OCI-LY1 (cell line): ENCODE results near the gene WFS1.

Source experiments
- H2AFZ ChIP-seq: fragments of 200-600 bp; sonication (generic), shearing (Covaris generic); 2 replicates; pipeline ENCODE4 v1.6.0; 2014; ENCODE audit warnings: antibody characterized with exemption, mild to moderate bottlenecking, low read length
- H3F3A ChIP-seq: fragments of 200-600 bp; sonication (generic), shearing (Covaris generic); 2 replicates; pipeline ENCODE4 v1.6.0; 2014; ENCODE audit warnings: mild to moderate bottlenecking, antibody characterized with exemption, low read length, moderate library complexity; ENCODE audit not compliant: insufficient read depth
- H3K27ac ChIP-seq: fragments of 200-600 bp; sonication (generic); 2 replicates; pipeline ENCODE4 v1.5.1; 2014; ENCODE audit warnings: low read length, mixed run types, mild to moderate bottlenecking, low read depth; ENCODE audit not compliant: poor library complexity, severe bottlenecking
- H3K27me3 ChIP-seq: fragments of 200-600 bp; sonication (generic); 2 replicates; pipeline ENCODE4 v1.6.0; 2014; ENCODE audit warnings: antibody characterized with exemption, mild to moderate bottlenecking, low read length, moderate library complexity; ENCODE audit not compliant: insufficient read depth
- H3K36me3 ChIP-seq: fragments of 200-600 bp; sonication (generic); 2 replicates; pipeline ENCODE4 v1.6.1; 2014; ENCODE audit warnings: mild to moderate bottlenecking, antibody characterized with exemption, low read length, moderate library complexity, mixed read lengths; ENCODE audit not compliant: insufficient read depth
- H3K4me1 ChIP-seq: fragments of 200-600 bp; sonication (generic); 2 replicates; pipeline ENCODE4 v1.5.1; 2014; ENCODE audit warnings: mild to moderate bottlenecking, low read length, moderate library complexity; ENCODE audit not compliant: insufficient read depth, severe bottlenecking
- H3K4me2 ChIP-seq: fragments of 200-600 bp; sonication (generic), shearing (Covaris generic); 2 replicates; pipeline ENCODE4 v1.6.1; 2014; ENCODE audit warnings: low read length
- H3K4me3 ChIP-seq: fragments of 200-600 bp; sonication (generic); 2 replicates; pipeline ENCODE4 v1.5.1; 2014; ENCODE audit warnings: low read length, low read depth, mild to moderate bottlenecking, mixed read lengths; ENCODE audit not compliant: poor library complexity, severe bottlenecking
- H3K79me2 ChIP-seq: fragments of 200-600 bp; shearing (Covaris generic); 2 replicates; pipeline ENCODE4 v1.6.1; 2016; ENCODE audit warnings: mixed run types, low read length, mixed read lengths; ENCODE audit not compliant: insufficient read depth
- H3K9ac ChIP-seq: fragments of 200-600 bp; sonication (generic), shearing (Covaris generic); 2 replicates; pipeline ENCODE4 v1.6.1; 2014; ENCODE audit warnings: mild to moderate bottlenecking, low read length, mixed read lengths
- H3K9me2 ChIP-seq: fragments of 200-600 bp; sonication (generic), shearing (Covaris generic); 2 replicates; pipeline ENCODE4 v1.6.1; 2014; ENCODE audit warnings: low read depth, mild to moderate bottlenecking, low read length, mixed read lengths
- H3K9me3 ChIP-seq: fragments of 200-600 bp; shearing (Covaris generic); 2 replicates; pipeline ENCODE4 v1.6.1; 2014; ENCODE audit warnings: low read length, mixed read lengths
- H4K20me1 ChIP-seq: fragments of 200-600 bp; sonication (generic), shearing (Covaris generic); 2 replicates; pipeline ENCODE4 v1.6.0; 2016; ENCODE audit warnings: mild to moderate bottlenecking, low read length; ENCODE audit not compliant: insufficient read depth
- EZH2 ChIP-seq: fragments of 200-600 bp; sonication (generic), shearing (Covaris generic); IDR thresholded peaks from 2 replicates; pipeline ENCODE4 v1.8.0; 2017; ENCODE audit warnings: borderline replicate concordance, mixed run types, mild to moderate bottlenecking, antibody characterized with exemption, low read length, moderate library complexity, mixed read lengths
- TF ChIP-seq, protein P1 (sequence below): fragments of 200-600 bp; sonication (generic), shearing (Covaris generic); IDR thresholded peaks from 2 replicates; pipeline ENCODE4 v1.5.1; 2017; ENCODE audit warnings: mild to moderate bottlenecking, antibody characterized with exemption, low read length, moderate library complexity, mixed read lengths

The WFS1 gene

DNA sequence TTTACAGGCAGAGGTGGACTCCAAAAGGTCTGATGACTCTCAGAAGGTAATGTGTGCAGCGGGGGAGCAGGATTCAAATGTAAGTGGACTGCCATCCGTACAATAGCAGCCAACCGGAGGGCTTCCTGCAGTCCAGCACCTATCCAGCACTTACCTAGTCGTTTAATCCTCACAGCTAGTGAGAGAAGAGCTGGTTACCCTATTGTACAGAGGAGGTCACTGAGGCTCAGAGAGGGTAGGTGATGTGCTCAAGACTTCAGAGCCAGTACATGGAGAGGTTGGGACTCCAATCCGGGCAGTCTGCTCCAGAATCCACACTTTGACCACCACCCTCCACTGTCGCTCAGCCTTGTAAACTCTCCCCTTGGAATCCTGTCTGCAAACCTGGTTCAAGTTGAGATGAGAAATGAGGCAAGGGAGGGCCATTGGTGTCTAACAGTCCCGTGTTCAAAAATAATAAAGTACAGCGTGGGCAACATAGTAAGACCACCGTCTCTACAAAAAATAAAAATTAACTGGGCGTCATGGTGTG lies 46.8 kb upstream of the WFS1 start:
- Histone ChIP-seq H3K9me3 (no peaks in the 10 kb centered on the region), H3K79me2 (no peaks in the 10 kb centered on the region), H3K4me1 (no peaks in the 10 kb centered on the region), H3K36me3 (no peaks in the 10 kb centered on the region), H2AFZ (no peak overlapping the region), H3K9me2 (no peaks in the 10 kb centered on the region), H3K4me2 (no peak overlapping the region), H3F3A (no peaks in the 10 kb centered on the region), H3K27me3 (no peaks in the 10 kb centered on the region), H3K4me3 (no peak overlapping the region), H4K20me1 (no peaks in the 10 kb centered on the region), H3K9ac (no peak overlapping the region), H3K27ac (no peak overlapping the region)
- TF ChIP-seq, protein P1, sequence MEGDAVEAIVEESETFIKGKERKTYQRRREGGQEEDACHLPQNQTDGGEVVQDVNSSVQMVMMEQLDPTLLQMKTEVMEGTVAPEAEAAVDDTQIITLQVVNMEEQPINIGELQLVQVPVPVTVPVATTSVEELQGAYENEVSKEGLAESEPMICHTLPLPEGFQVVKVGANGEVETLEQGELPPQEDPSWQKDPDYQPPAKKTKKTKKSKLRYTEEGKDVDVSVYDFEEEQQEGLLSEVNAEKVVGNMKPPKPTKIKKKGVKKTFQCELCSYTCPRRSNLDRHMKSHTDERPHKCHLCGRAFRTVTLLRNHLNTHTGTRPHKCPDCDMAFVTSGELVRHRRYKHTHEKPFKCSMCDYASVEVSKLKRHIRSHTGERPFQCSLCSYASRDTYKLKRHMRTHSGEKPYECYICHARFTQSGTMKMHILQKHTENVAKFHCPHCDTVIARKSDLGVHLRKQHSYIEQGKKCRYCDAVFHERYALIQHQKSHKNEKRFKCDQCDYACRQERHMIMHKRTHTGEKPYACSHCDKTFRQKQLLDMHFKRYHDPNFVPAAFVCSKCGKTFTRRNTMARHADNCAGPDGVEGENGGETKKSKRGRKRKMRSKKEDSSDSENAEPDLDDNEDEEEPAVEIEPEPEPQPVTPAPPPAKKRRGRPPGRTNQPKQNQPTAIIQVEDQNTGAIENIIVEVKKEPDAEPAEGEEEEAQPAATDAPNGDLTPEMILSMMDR, result no peak

DNA sequence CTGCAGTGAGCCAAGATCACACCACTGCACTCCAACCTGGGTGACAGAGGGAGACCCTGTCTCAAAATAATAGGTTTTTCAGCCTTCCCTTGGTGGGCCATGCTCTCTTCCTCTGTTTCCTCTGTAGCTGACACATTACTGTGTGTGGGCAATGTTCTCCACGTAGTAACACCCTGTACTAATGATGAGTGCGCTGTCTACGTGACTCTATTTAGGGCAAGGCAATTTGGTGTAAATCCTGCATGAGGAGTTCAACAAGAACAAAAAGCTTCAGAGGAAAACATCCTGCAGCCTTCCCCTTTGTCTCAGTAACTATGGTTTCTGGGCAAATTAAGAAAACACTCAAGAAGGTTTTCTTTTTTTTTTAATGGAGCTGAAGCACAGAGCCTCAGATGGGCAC lies 44.9 kb upstream of the WFS1 start:
- Histone ChIP-seq H2AFZ (no peak overlapping the region), H3K9me3 (no peaks in the 10 kb centered on the region), H3K4me1 (no peaks in the 10 kb centered on the region), H3K4me2 (no peak overlapping the region), H3F3A (no peaks in the 10 kb centered on the region), H3K4me3 (no peak overlapping the region), H3K9me2 (no peaks in the 10 kb centered on the region), H3K27me3 (no peaks in the 10 kb centered on the region), H3K79me2 (no peaks in the 10 kb centered on the region), H4K20me1 (no peaks in the 10 kb centered on the region), H3K9ac (no peak overlapping the region), H3K27ac (no peak overlapping the region), H3K36me3 (no peaks in the 10 kb centered on the region)
- TF ChIP-seq EZH2, result no peak
- TF ChIP-seq, protein P1, result no peak

DNA sequence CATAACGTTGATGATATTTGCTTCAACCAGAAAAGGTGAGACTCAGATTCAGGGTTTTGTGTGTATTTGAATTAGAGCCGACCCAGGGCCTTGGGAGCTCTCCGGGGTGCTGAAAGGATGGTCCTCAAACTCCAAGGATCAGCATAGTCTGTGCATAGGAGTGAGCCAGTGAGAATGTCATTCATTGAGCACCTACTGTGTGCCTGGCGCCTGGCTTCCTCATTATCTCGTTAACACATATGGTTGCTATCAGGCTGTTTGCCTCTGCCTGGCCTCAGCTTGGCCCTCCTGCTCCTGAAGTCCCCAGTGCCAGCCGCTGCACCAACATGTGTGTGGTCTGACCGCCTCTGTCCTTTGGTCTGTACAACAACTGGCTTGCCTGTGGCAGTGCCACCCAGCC lies 44.2 kb upstream of the WFS1 start:
- no peak overlapping the region for H3K27ac ChIP-seq
- no peaks in the 10 kb centered on the region for H3F3A ChIP-seq
- no peak for TF ChIP-seq EZH2
- TF ChIP-seq, protein P1, result no peak
- H3K9ac ChIP-seq, result no peak overlapping the region
- no peaks in the 10 kb centered on the region for H3K9me2 ChIP-seq
- H4K20me1 ChIP-seq, result no peaks in the 10 kb centered on the region
- no peak overlapping the region for H2AFZ ChIP-seq
- H3K4me1 ChIP-seq, result no peaks in the 10 kb centered on the region
- H3K36me3 ChIP-seq, result no peaks in the 10 kb centered on the region
- H3K9me3 ChIP-seq, result no peaks in the 10 kb centered on the region
- H3K79me2 ChIP-seq, result no peaks in the 10 kb centered on the region
- H3K27me3 ChIP-seq, result no peaks in the 10 kb centered on the region
- no peak overlapping the region for H3K4me2 ChIP-seq
- H3K4me3 ChIP-seq, result no peak overlapping the region
